Measurements from ENCODE around the gene SBDS. TPM values are rescaled to one million over a fixed set of nuclear protein-coding genes. Genes with fewer than 3 reads are reported as not detected.
"Not testable (repeated sequence)": the region's sequence is repeated elsewhere in the genome, so short reads cannot be mapped to it uniquely, and the experiment has no call there.

SBDS gene
- total and polyA plus RNA-seq, 7 experiments from 2014 or later, result 35.7 to 318 (median 95.1) TPM

- DNase-seq; H3K4me3 Mint-ChIP-seq; H3K27me3 ChIP-seq (ENCODE audit: control insufficient read depth in 2 of 2, insufficient read depth in 2 of 2, low read length in 2 of 2); CTCF ChIA-PET; H3K27ac ChIP-seq (ENCODE audit: low read depth, low read length); ATAC-seq; H3K36me3 ChIP-seq (ENCODE audit: control insufficient read depth in 2 of 3, insufficient read depth in 3 of 3, low read length in 3 of 3); intact Hi-C loops (cut with micrococcal nuclease); POLR2A ChIA-PET; H3K4me1 ChIP-seq (ENCODE audit: control insufficient read depth in 2 of 2, insufficient read depth in 2 of 2, low read length in 2 of 2); H3K27me3 Mint-ChIP-seq; H3K4me1 Mint-ChIP-seq; H3K4me3 ChIP-seq (ENCODE audit: low read length); H3K27ac Mint-ChIP-seq: not testable (repeated sequence)
- Mint-ChIP-seq H3K36me3 (peaks cover 0 to 13% (median 10%) of the 10 kb centered on the region in 5 donors), H3K9me3 (peaks cover 0 to 29% (median 15%) of the 10 kb centered on the region in 11 donors)
- peaks cover 0 to 15% (median 0%) of the 10 kb centered on the region in 3 experiments for H3K9me3 ChIP-seq (ENCODE audit: control insufficient read depth in 2 of 3, low read length in 3 of 3)
These were observed 17.1 kb downstream of the SBDS start for GRCh38 chr7:66978312-66978711.

DNA sequence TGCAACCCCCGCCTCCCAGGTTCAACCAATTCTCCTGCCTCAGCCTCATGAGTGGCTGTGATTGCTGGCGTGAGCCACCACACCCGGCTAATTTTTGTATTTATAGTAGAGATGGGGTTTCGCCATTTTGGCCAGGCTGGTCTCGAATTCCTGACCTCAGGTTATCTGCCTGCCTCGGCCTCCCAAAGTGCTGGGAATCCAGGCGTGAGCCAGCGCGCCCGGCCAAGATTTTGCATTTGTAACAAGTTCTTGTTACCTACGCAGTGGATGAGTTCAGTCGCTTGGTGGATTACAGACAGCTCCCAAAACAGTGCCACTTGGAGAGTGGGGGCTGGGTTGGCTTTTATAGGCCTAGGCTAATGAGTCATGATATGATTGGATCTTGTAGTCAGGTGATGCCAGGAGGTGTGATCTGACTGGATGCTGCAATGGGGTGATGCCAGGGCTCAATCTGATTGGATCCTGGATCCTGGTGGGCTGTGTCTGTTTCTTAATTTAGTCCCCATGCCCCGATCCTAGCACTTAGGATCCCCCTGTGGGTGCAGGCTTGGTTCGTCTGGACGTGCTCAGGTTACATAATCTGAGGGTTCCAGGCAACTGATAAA, 20.3 kb downstream of the SBDS start:
- intact Hi-C loops (cut with micrococcal nuclease), result no loop called here

DNA sequence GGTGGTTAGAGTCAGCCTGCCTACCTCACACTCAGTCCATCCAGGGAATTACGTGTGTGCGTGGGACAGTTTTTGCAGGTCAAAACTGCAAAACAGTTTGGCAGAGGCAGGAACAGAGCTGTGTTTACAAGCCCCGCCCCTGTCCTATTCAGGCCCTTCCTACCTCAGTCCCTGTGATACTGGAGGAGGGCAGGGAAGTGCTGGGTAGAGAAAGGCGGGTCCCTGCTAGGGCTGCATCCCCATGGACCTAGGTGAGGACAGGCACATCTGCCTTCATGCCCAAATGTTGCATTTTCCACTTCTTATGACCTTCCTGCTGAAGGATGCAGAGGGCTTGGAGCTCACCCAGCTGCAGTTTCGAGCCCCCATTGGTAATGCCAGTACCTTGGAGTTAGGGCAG, 25.1 kb downstream of the SBDS start:
- intact Hi-C loops (cut with micrococcal nuclease), result no loop called here
- no peaks in the 10 kb centered on the region for H3K4me1 ChIP-seq (ENCODE audit: control insufficient read depth in 2 of 2, insufficient read depth in 2 of 2, low read length in 2 of 2)
- ChIA-PET POLR2A (no interaction called here), CTCF (no interaction called here)
- Mint-ChIP-seq H3K4me1 (no peaks in the 10 kb centered on the region), H3K9me3 (peaks cover 0 to 2% (median 0%) of the 10 kb centered on the region in 11 donors), H3K36me3 (no peaks in the 10 kb centered on the region), H3K4me3 (no peak overlapping the region), H3K27ac (no peak overlapping the region), H3K27me3 (no peaks in the 10 kb centered on the region)
- no peaks in the 10 kb centered on the region for H3K9me3 ChIP-seq (ENCODE audit: control insufficient read depth in 2 of 3, low read length in 3 of 3)
- no peaks in the 10 kb centered on the region for H3K36me3 ChIP-seq (ENCODE audit: control insufficient read depth in 2 of 3, insufficient read depth in 3 of 3, low read length in 3 of 3)
- no peak for ATAC-seq
- DNase-seq, result no peak
- no peaks in the 10 kb centered on the region for H3K27me3 ChIP-seq (ENCODE audit: control insufficient read depth in 2 of 2, insufficient read depth in 2 of 2, low read length in 2 of 2)
- no peak overlapping the region for H3K4me3 ChIP-seq (ENCODE audit: low read length)
- no peak overlapping the region for H3K27ac ChIP-seq (ENCODE audit: low read depth, low read length)

More for the DNA sequence above, 20.3 kb downstream of the SBDS start:
- ATAC-seq (no peak), DNase-seq (no peak)
- CTCF ChIA-PET, result no interaction called here
- Mint-ChIP-seq H3K4me1 (no peaks in the 10 kb centered on the region), H3K27ac (no peak overlapping the region), H3K36me3 (peaks cover 0 to 5% (median 4%) of the 10 kb centered on the region in 5 donors), H3K9me3 (peaks cover 0 to 13% (median 5%) of the 10 kb centered on the region in 11 donors), H3K27me3 (no peaks in the 10 kb centered on the region), H3K4me3 (no peak overlapping the region)
- Histone ChIP-seq H3K9me3 (ENCODE audit: control insufficient read depth in 2 of 3, low read length in 3 of 3) (peaks cover 0 to 6% (median 0%) of the 10 kb centered on the region in 3 experiments), H3K36me3 (ENCODE audit: control insufficient read depth in 2 of 3, insufficient read depth in 3 of 3, low read length in 3 of 3) (no peaks in the 10 kb centered on the region), H3K4me1 (ENCODE audit: control insufficient read depth in 2 of 2, insufficient read depth in 2 of 2, low read length in 2 of 2) (no peaks in the 10 kb centered on the region), H3K4me3 (ENCODE audit: low read length) (no peak overlapping the region), H3K27ac (ENCODE audit: low read depth, low read length) (no peak overlapping the region), H3K27me3 (ENCODE audit: control insufficient read depth in 2 of 2, insufficient read depth in 2 of 2, low read length in 2 of 2) (no peaks in the 10 kb centered on the region)
- POLR2A ChIA-PET, result no interaction called here

GRCh38 chr7:66969001-66969400, 26.4 kb downstream of the SBDS start:
- CTCF ChIA-PET; intact Hi-C loops (cut with micrococcal nuclease); H3K4me1 Mint-ChIP-seq; H3K36me3 Mint-ChIP-seq; ATAC-seq; H3K9me3 ChIP-seq (ENCODE audit: control insufficient read depth in 2 of 3, low read length in 3 of 3); H3K4me3 ChIP-seq (ENCODE audit: low read length); H3K4me1 ChIP-seq (ENCODE audit: control insufficient read depth in 2 of 2, insufficient read depth in 2 of 2, low read length in 2 of 2); H3K27ac Mint-ChIP-seq; POLR2A ChIA-PET; H3K27me3 Mint-ChIP-seq; H3K9me3 Mint-ChIP-seq; H3K36me3 ChIP-seq (ENCODE audit: control insufficient read depth in 2 of 3, insufficient read depth in 3 of 3, low read length in 3 of 3); H3K4me3 Mint-ChIP-seq; DNase-seq; H3K27ac ChIP-seq (ENCODE audit: low read depth, low read length); H3K27me3 ChIP-seq (ENCODE audit: control insufficient read depth in 2 of 2, insufficient read depth in 2 of 2, low read length in 2 of 2): not testable (repeated sequence)

- no peaks in the 10 kb centered on the region for H3K27me3 Mint-ChIP-seq
- ChIA-PET CTCF (no interaction called here), POLR2A (no interaction called here)
- Histone ChIP-seq H3K4me1 (ENCODE audit: control insufficient read depth in 2 of 2, insufficient read depth in 2 of 2, low read length in 2 of 2) (no peaks in the 10 kb centered on the region), H3K4me3 (ENCODE audit: low read length) (no peak overlapping the region), H3K36me3 (ENCODE audit: control insufficient read depth in 2 of 3, insufficient read depth in 3 of 3, low read length in 3 of 3) (no peaks in the 10 kb centered on the region), H3K9me3 (ENCODE audit: control insufficient read depth in 2 of 3, low read length in 3 of 3) (no peaks in the 10 kb centered on the region), H3K27me3 (ENCODE audit: control insufficient read depth in 2 of 2, insufficient read depth in 2 of 2, low read length in 2 of 2) (no peaks in the 10 kb centered on the region), H3K27ac (ENCODE audit: low read depth, low read length) (no peak overlapping the region)
- H3K27ac Mint-ChIP-seq, result no peak overlapping the region
- ATAC-seq (no peak), DNase-seq (no peak)
- peaks cover 0 to 2% (median 0%) of the 10 kb centered on the region in 11 donors for H3K9me3 Mint-ChIP-seq
- H3K36me3 Mint-ChIP-seq, result peaks cover 0 to 3% (median 0%) of the 10 kb centered on the region in 5 donors
- intact Hi-C loops (cut with micrococcal nuclease), result no loop called here
- H3K4me3 Mint-ChIP-seq, result no peak overlapping the region
- no peaks in the 10 kb centered on the region for H3K4me1 Mint-ChIP-seq
These were observed 28.4 kb downstream of the SBDS start for GRCh38 chr7:66967029-66967428.

GRCh38 chr7:66964411-66964810, 31.0 kb downstream of the SBDS start:
- Mint-ChIP-seq H3K36me3 (peaks cover 0 to 9% (median 4%) of the 10 kb centered on the region in 5 donors), H3K4me1 (peaks cover 0 to 2% (median 0%) of the 10 kb centered on the region in 7 donors), H3K27me3 (no peaks in the 10 kb centered on the region), H3K9me3 (peaks cover 0 to 2% (median 0%) of the 10 kb centered on the region in 11 donors), H3K4me3 (no peak overlapping the region), H3K27ac (no peak overlapping the region)
- POLR2A ChIA-PET, result interaction anchor here (0.6 kb wide), 1 partner anchor 325 kb away, joined by 3 read pairs; no protein-coding TSS in a partner anchor
- Histone ChIP-seq H3K27me3 (ENCODE audit: control insufficient read depth in 2 of 2, insufficient read depth in 2 of 2, low read length in 2 of 2) (no peaks in the 10 kb centered on the region), H3K4me3 (ENCODE audit: low read length) (no peak overlapping the region), H3K36me3 (ENCODE audit: control insufficient read depth in 2 of 3, insufficient read depth in 3 of 3, low read length in 3 of 3) (peaks cover 0 to 8% (median 0%) of the 10 kb centered on the region in 3 experiments), H3K27ac (ENCODE audit: low read depth, low read length) (no peak overlapping the region), H3K4me1 (ENCODE audit: control insufficient read depth in 2 of 2, insufficient read depth in 2 of 2, low read length in 2 of 2) (no peaks in the 10 kb centered on the region), H3K9me3 (ENCODE audit: control insufficient read depth in 2 of 3, low read length in 3 of 3) (no peaks in the 10 kb centered on the region)
- CTCF ChIA-PET, result no interaction called here
- ATAC-seq (no peak), DNase-seq (no peak)
- intact Hi-C loops (cut with micrococcal nuclease), result no loop called here

- DNase-seq (no peak), ATAC-seq (no peak)
- H3K4me3 ChIP-seq (ENCODE audit: low read length), result no peak overlapping the region
- no peaks in the 10 kb centered on the region for H3K27me3 ChIP-seq (ENCODE audit: control insufficient read depth in 2 of 2, insufficient read depth in 2 of 2, low read length in 2 of 2)
- intact Hi-C loops (cut with micrococcal nuclease), result no loop called here
- no peak overlapping the region for H3K27ac Mint-ChIP-seq
- no peaks in the 10 kb centered on the region for H3K27me3 Mint-ChIP-seq
- H3K9me3 Mint-ChIP-seq, result peaks cover 0 to 2% (median 0%) of the 10 kb centered on the region in 11 donors
- H3K36me3 ChIP-seq (ENCODE audit: control insufficient read depth in 2 of 3, insufficient read depth in 3 of 3, low read length in 3 of 3), result peaks cover 0 to 39% (median 0%) of the 10 kb centered on the region in 3 experiments
- H3K27ac ChIP-seq (ENCODE audit: low read depth, low read length), result no peak overlapping the region
- no peak overlapping the region for H3K4me3 Mint-ChIP-seq
- peaks cover 5 to 37% (median 15%) of the 10 kb centered on the region in 5 donors for H3K36me3 Mint-ChIP-seq
- H3K9me3 ChIP-seq (ENCODE audit: control insufficient read depth in 2 of 3, low read length in 3 of 3), result no peaks in the 10 kb centered on the region
- H3K4me1 ChIP-seq (ENCODE audit: control insufficient read depth in 2 of 2, insufficient read depth in 2 of 2, low read length in 2 of 2), result no peaks in the 10 kb centered on the region
- H3K4me1 Mint-ChIP-seq, result peaks cover 0 to 2% (median 0%) of the 10 kb centered on the region in 7 donors
- ChIA-PET POLR2A (no interaction called here), CTCF (no interaction called here)
These were observed 34.3 kb downstream of the SBDS start for GRCh38 chr7:66961096-66961495.
